Large intestine (tissue), 3 donors: ENCODE results near the gene LDB2. TPM values are rescaled to one million over a fixed set of nuclear protein-coding genes. Genes with fewer than 3 reads are reported as not detected.

Experiments
- DNase-seq, 2 donors: peaks; one replicate each; pipeline versions ENCODE4 v3.0.0 to v3.0.0-alpha.2; 2013
- H3K27ac ChIP-seq: one replicate; pipeline ENCODE4 v1.5.1; 2013; ENCODE audit warnings: low read length
- H3K27me3 ChIP-seq: 2 replicates; pipeline ENCODE4 v1.6.1; 2013; ENCODE audit warnings: low read length; ENCODE audit not compliant: control insufficient read depth, insufficient read depth
- H3K36me3 ChIP-seq: 2 replicates; pipeline ENCODE4 v1.6.1; 2013; ENCODE audit warnings: low read length; ENCODE audit not compliant: control insufficient read depth, insufficient read depth
- H3K4me1 ChIP-seq: one replicate; pipeline ENCODE4 v1.6.1; 2013; ENCODE audit warnings: low read length; ENCODE audit not compliant: control insufficient read depth, insufficient read depth
- H3K4me3 ChIP-seq: one replicate; pipeline ENCODE4 v1.5.1; 2013; ENCODE audit warnings: low read length
- H3K9me3 ChIP-seq: one replicate; pipeline ENCODE4 v1.6.1; 2013; ENCODE audit warnings: mild to moderate bottlenecking, low read depth, low read length, moderate library complexity; ENCODE audit not compliant: control insufficient read depth
- WGBS: methylation state at CpG from one replicate; pipeline ENCODE4 v1.1.5; 2013; ENCODE audit warnings: low lambda C conversion rate; ENCODE audit not compliant: insufficient coverage; 5-methylcytosine and 5-hydroxymethylcytosine counted together
- polyA plus RNA-seq: library from polyadenylated mRNA; unstranded; fragments of 120-200 nt; gene quantifications from one replicate; pipeline ENCODE4 v1.2.1, GENCODE V29; 2013

Gene LDB2
- polyA plus RNA-seq, 1 donor, result 17.2 TPM

- H3K4me1 ChIP-seq, result no peaks in the 10 kb centered on the region
- DNase-seq, result no peak
- H3K9me3 ChIP-seq, result no peaks in the 10 kb centered on the region
- H3K27me3 ChIP-seq, result no peaks in the 10 kb centered on the region
- H3K4me3 ChIP-seq, result no peak overlapping the region
- no peak overlapping the region for H3K27ac ChIP-seq
- no peaks in the 10 kb centered on the region for H3K36me3 ChIP-seq
Observed at GRCh38 chr4:16663732-16664131, 234.7 kb downstream of the LDB2 start.

- Histone ChIP-seq H3K4me3 (no peak overlapping the region), H3K27ac (no peak overlapping the region), H3K27me3 (no peaks in the 10 kb centered on the region), H3K9me3 (no peaks in the 10 kb centered on the region), H3K36me3 (no peaks in the 10 kb centered on the region), H3K4me1 (no peaks in the 10 kb centered on the region)
- no peak for DNase-seq
- WGBS, result 80% methylated on average over 1 of the region's 4 CpGs
Observed at GRCh38 chr4:16663307-16663706, 235.1 kb downstream of the LDB2 start.

GRCh38 chr4:16661813-16662212 lies 236.6 kb downstream of the LDB2 start:
- Histone ChIP-seq H3K4me3 (no peak overlapping the region), H3K36me3 (no peaks in the 10 kb centered on the region), H3K27me3 (no peaks in the 10 kb centered on the region), H3K4me1 (no peaks in the 10 kb centered on the region), H3K27ac (no peak overlapping the region), H3K9me3 (no peaks in the 10 kb centered on the region)
- DNase-seq, result no peak
- WGBS, result 80% methylated on average over 1 of the region's 2 CpGs

DNA sequence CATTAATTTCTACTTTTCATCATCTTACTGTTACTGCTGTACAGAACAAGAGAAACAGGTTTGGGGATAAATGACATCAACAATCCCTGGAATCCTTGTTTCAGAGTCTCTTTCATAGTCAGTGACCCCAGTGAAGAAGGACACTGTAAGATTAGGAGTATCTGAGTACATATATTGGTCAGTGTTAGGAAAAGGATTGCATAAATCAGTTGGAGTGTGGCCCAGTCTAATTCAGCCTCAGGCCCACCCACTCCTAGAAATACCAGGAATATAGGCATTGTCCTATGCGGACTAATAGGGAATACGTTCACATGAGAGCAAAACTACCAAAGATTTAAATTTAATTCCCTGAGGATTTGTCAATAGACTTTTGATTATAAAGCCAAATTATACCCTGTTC lies 237.8 kb downstream of the LDB2 start:
- no peaks in the 10 kb centered on the region for H3K36me3 ChIP-seq
- no peak overlapping the region for H3K27ac ChIP-seq
- no CpG with 5 or more reads among the region's 2 CpGs for WGBS

GRCh38 chr4:16659694-16660093 lies 238.8 kb downstream of the LDB2 start:
- H3K27ac ChIP-seq, result no peak overlapping the region
- H3K9me3 ChIP-seq, result no peaks in the 10 kb centered on the region
- no peak overlapping the region for H3K4me3 ChIP-seq
- 100% methylated on average over 1 of the region's 3 CpGs for WGBS
- H3K36me3 ChIP-seq, result no peaks in the 10 kb centered on the region
- DNase-seq, result no peak
- H3K4me1 ChIP-seq, result no peaks in the 10 kb centered on the region
- no peaks in the 10 kb centered on the region for H3K27me3 ChIP-seq

More for the DNA sequence above, 237.8 kb downstream of the LDB2 start:
- DNase-seq, result no peak
- no peaks in the 10 kb centered on the region for H3K9me3 ChIP-seq
- no peaks in the 10 kb centered on the region for H3K4me1 ChIP-seq
- H3K27me3 ChIP-seq, result no peaks in the 10 kb centered on the region
- no peak overlapping the region for H3K4me3 ChIP-seq

GRCh38 chr4:16659079-16659478 lies 239.4 kb downstream of the LDB2 start:
- 62% methylated on average over 3 of the region's 6 CpGs for WGBS
- Histone ChIP-seq H3K27ac (no peak overlapping the region), H3K27me3 (no peaks in the 10 kb centered on the region), H3K4me1 (no peaks in the 10 kb centered on the region), H3K36me3 (no peaks in the 10 kb centered on the region), H3K4me3 (no peak overlapping the region), H3K9me3 (no peaks in the 10 kb centered on the region)
- DNase-seq, result no peak

GRCh38 chr4:16658183-16658582 lies 240.3 kb downstream of the LDB2 start:
- Histone ChIP-seq H3K4me1 (no peaks in the 10 kb centered on the region), H3K36me3 (no peaks in the 10 kb centered on the region), H3K4me3 (no peak overlapping the region), H3K27ac (no peak overlapping the region), H3K9me3 (no peaks in the 10 kb centered on the region), H3K27me3 (no peaks in the 10 kb centered on the region)
- DNase-seq, result no peak
- no CpG with 5 or more reads among the region's 2 CpGs for WGBS

DNA sequence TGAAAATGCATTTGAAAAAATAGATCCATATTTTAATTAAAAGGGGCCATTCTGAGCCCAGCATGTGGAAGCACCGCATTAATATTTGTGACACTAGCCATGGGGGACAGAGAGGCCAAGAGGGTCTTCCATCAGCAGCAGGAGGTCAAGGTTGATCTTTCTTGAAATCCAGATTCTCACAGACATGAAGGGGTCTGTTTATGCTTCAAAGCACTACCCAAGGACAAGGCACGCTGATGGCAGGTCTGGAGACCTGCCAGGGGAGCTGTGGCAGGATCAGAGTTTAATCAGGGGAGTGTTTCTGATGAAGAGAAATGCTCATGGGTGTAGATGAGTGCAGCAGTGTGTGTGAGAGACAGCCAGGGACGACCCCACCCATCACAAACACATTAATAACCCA lies 243.3 kb downstream of the LDB2 start:
- no CpG with 5 or more reads among the region's 3 CpGs for WGBS
- no peaks in the 10 kb centered on the region for H3K4me1 ChIP-seq

DNA sequence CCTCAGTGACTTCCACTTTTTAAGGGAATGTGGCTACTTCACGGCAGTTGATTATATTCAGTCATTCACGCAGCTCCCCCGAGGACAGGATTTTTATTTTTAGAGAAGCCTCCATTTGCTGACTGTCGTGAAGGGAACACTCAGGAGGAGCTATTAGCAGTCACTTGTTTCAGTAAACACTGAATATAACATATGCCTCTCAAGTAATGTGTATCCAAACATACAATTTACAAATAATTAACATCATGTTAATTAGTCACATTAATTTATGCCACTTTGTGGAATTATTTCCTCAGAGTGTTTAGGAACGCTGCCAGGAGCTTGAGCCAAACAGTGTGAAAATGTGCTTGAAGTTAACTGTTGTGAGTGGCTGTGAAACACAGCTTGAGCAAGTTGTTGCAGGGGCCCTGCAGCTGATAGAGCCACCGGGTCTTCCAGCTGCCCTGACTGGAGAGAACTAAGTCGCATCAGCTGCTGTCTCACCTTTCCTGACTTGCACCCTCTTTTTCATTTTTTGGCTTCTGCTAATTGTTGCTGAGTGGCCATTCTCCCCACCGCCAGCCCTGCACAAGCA lies 245.6 kb downstream of the LDB2 start:
- no peaks in the 10 kb centered on the region for H3K4me1 ChIP-seq
- no peaks in the 10 kb centered on the region for H3K9me3 ChIP-seq
- H3K4me3 ChIP-seq, result no peak overlapping the region
- H3K27me3 ChIP-seq, result no peaks in the 10 kb centered on the region
- H3K36me3 ChIP-seq, result no peaks in the 10 kb centered on the region
- 83% methylated on average over 1 of the region's 8 CpGs for WGBS
- H3K27ac ChIP-seq, result no peak overlapping the region
- DNase-seq, result no peak

More for the DNA sequence above, 243.3 kb downstream of the LDB2 start:
- no peaks in the 10 kb centered on the region for H3K36me3 ChIP-seq
- H3K9me3 ChIP-seq, result no peaks in the 10 kb centered on the region
- H3K27me3 ChIP-seq, result no peaks in the 10 kb centered on the region
- no peak for DNase-seq
- no peak overlapping the region for H3K4me3 ChIP-seq
- H3K27ac ChIP-seq, result no peak overlapping the region

- Histone ChIP-seq H3K27ac (no peak overlapping the region), H3K36me3 (no peaks in the 10 kb centered on the region), H3K27me3 (no peaks in the 10 kb centered on the region), H3K4me1 (no peaks in the 10 kb centered on the region), H3K9me3 (no peaks in the 10 kb centered on the region), H3K4me3 (no peak overlapping the region)
- no peak for DNase-seq
- WGBS, result no CpG with 5 or more reads among the region's 4 CpGs
Observed at GRCh38 chr4:16646459-16646858, 252.0 kb downstream of the LDB2 start.

DNA sequence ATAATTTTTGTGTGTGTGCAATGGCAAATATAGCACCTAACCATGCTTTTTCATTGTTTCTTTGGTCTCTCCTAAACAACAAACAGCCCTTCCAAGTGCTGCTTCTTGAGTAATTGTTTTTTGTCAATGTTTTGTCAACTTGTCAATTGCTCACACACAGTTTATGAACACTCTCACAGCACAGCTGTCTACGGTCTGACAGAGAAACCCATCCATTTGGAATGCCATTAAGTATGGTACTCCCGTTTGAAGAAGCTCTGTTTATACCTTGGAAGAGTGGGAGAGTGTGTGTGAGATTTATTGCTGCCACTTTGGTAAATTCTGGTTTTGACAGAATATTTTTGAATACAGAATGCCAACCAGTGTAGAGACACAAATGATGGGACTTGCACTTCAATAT lies 254.6 kb downstream of the LDB2 start:
- Histone ChIP-seq H3K4me3 (no peak overlapping the region), H3K27me3 (no peaks in the 10 kb centered on the region), H3K36me3 (no peaks in the 10 kb centered on the region), H3K27ac (no peak overlapping the region), H3K4me1 (no peaks in the 10 kb centered on the region), H3K9me3 (no peaks in the 10 kb centered on the region)
- no CpG with 5 or more reads among the region's 2 CpGs for WGBS
- DNase-seq, result no peak
